ENCODE data around the gene PTPN3. TPM values are rescaled to one million over a fixed set of nuclear protein-coding genes. Genes with fewer than 3 reads are reported as not detected.

Gene PTPN3
- total and polyA plus RNA-seq, 2 donors (not counting 1 experiment from before 2014, with no cell fraction given), result 1.4 to 2.3 TPM

- Histone ChIP-seq H3K4me1 (ENCODE audit: control insufficient read depth, extremely low read depth, insufficient read depth, low read length) (no peaks in the 10 kb centered on the region), H3K27ac (ENCODE audit: insufficient read depth, low read length) (no peak overlapping the region), H3K9me3 (ENCODE audit: control insufficient read depth, insufficient read depth, low read depth, low read length) (no peaks in the 10 kb centered on the region), H3K79me2 (ENCODE audit: control insufficient read depth, insufficient read depth, low read length) (no peaks in the 10 kb centered on the region), H2AFZ (ENCODE audit: low read length) (no peak overlapping the region), H3K9ac (ENCODE audit: insufficient read depth, low read length) (no peak overlapping the region), H3K36me3 (ENCODE audit: control insufficient read depth, insufficient read depth, low read length) (no peaks in the 10 kb centered on the region), H4K20me1 (ENCODE audit: control insufficient read depth, extremely low read depth, insufficient read depth, low read length) (no peaks in the 10 kb centered on the region), H3K27me3 (ENCODE audit: control insufficient read depth, insufficient read depth, low read length) (no peaks in the 10 kb centered on the region), H3K4me3 (replicated peaks in 1 of 4; ENCODE audit: control extremely low read depth in 1 of 4, insufficient read depth in 1 of 4, low read depth in 3 of 4, low read length in 4 of 4) (no peak overlapping the region), H3K4me2 (ENCODE audit: extremely low read depth, insufficient read depth, low read length) (no peak overlapping the region)
- no peak for TF ChIP-seq CTCF (conservative IDR thresholded peaks at IDR 0.05 in 1 of 2, IDR thresholded peaks at IDR 0.05 in 1 of 2; ENCODE audit: low read depth in 1 of 2, low read length in 2 of 2)
- TF ChIP-seq EZH2 (IDR thresholded peaks at IDR 0.05; ENCODE audit: low read length, missing control alignments), result no peak
- DNase-seq (ENCODE audit: low read depth in 2 of 2), result no peak
Observed at GRCh38 chr9:109477258-109478050, 20.7 kb downstream of the PTPN3 start.

GRCh38 chr9:109476642-109477257, 21.4 kb downstream of the PTPN3 start:
- DNase-seq (ENCODE audit: low read depth in 2 of 2), result no peak
- Histone ChIP-seq H3K4me2 (ENCODE audit: extremely low read depth, insufficient read depth, low read length) (no peak overlapping the region), H3K9me3 (ENCODE audit: control insufficient read depth, insufficient read depth, low read depth, low read length) (no peaks in the 10 kb centered on the region), H3K4me3 (replicated peaks in 1 of 4; ENCODE audit: control extremely low read depth in 1 of 4, insufficient read depth in 1 of 4, low read depth in 3 of 4, low read length in 4 of 4) (no peak overlapping the region), H3K36me3 (ENCODE audit: control insufficient read depth, insufficient read depth, low read length) (no peaks in the 10 kb centered on the region), H3K4me1 (ENCODE audit: control insufficient read depth, extremely low read depth, insufficient read depth, low read length) (no peaks in the 10 kb centered on the region), H3K79me2 (ENCODE audit: control insufficient read depth, insufficient read depth, low read length) (no peaks in the 10 kb centered on the region), H3K27me3 (ENCODE audit: control insufficient read depth, insufficient read depth, low read length) (no peaks in the 10 kb centered on the region), H4K20me1 (ENCODE audit: control insufficient read depth, extremely low read depth, insufficient read depth, low read length) (no peaks in the 10 kb centered on the region), H2AFZ (ENCODE audit: low read length) (no peak overlapping the region), H3K27ac (ENCODE audit: insufficient read depth, low read length) (no peak overlapping the region), H3K9ac (ENCODE audit: insufficient read depth, low read length) (no peak overlapping the region)
- no peak for TF ChIP-seq CTCF (conservative IDR thresholded peaks at IDR 0.05 in 1 of 2, IDR thresholded peaks at IDR 0.05 in 1 of 2; ENCODE audit: low read depth in 1 of 2, low read length in 2 of 2)
- no peak for TF ChIP-seq EZH2 (IDR thresholded peaks at IDR 0.05; ENCODE audit: low read length, missing control alignments)

- Histone ChIP-seq H3K4me1 (ENCODE audit: control insufficient read depth, extremely low read depth, insufficient read depth, low read length) (no peaks in the 10 kb centered on the region), H3K9ac (ENCODE audit: insufficient read depth, low read length) (no peak overlapping the region), H3K36me3 (ENCODE audit: control insufficient read depth, insufficient read depth, low read length) (no peaks in the 10 kb centered on the region), H3K4me3 (replicated peaks in 1 of 4; ENCODE audit: control extremely low read depth in 1 of 4, insufficient read depth in 1 of 4, low read depth in 3 of 4, low read length in 4 of 4) (no peak overlapping the region), H4K20me1 (ENCODE audit: control insufficient read depth, extremely low read depth, insufficient read depth, low read length) (no peaks in the 10 kb centered on the region), H2AFZ (ENCODE audit: low read length) (no peak overlapping the region), H3K79me2 (ENCODE audit: control insufficient read depth, insufficient read depth, low read length) (no peaks in the 10 kb centered on the region), H3K27me3 (ENCODE audit: control insufficient read depth, insufficient read depth, low read length) (no peaks in the 10 kb centered on the region), H3K4me2 (ENCODE audit: extremely low read depth, insufficient read depth, low read length) (no peak overlapping the region), H3K9me3 (ENCODE audit: control insufficient read depth, insufficient read depth, low read depth, low read length) (no peaks in the 10 kb centered on the region), H3K27ac (ENCODE audit: insufficient read depth, low read length) (no peak overlapping the region)
- no peak for DNase-seq (ENCODE audit: low read depth in 2 of 2)
- TF ChIP-seq EZH2 (IDR thresholded peaks at IDR 0.05; ENCODE audit: low read length, missing control alignments) (no peak), CTCF (conservative IDR thresholded peaks at IDR 0.05 in 1 of 2, IDR thresholded peaks at IDR 0.05 in 1 of 2; ENCODE audit: low read depth in 1 of 2, low read length in 2 of 2) (no peak)
Observed at GRCh38 chr9:109475526-109475925, 22.6 kb downstream of the PTPN3 start.
